IMR-90 (cell line): Measurements from ENCODE around the gene CEP41. TPM values are rescaled to one million over a fixed set of nuclear protein-coding genes. Genes with fewer than 3 reads are reported as not detected.

Experiments
- ATAC-seq: fragments of 200-7000 bp; cut with Tn5 transposase; 2 replicates; pipeline ENCODE4 v1.9.1; 2020; ENCODE audit warnings: low read depth, mild to moderate bottlenecking, moderate library complexity
- BruUV-seq: library from RNA; stranded (reverse); fragments of 400-500 nt; replicated peaks from 2 replicates; lab custom pipeline; 2021; lab: Mats Ljungman, UMichigan
- CTCF ChIA-PET: fragments of 300-600 bp; formaldehyde crosslinking; extraction: SDS; loops from one replicate; lab custom pipeline; 2021; ENCODE audit warnings: antibody characterized with exemption; lab: Yijun Ruan, JAX
- POLR2A ChIA-PET: fragments of 300-600 bp; sonication (Branson Sonifier 250); formaldehyde crosslinking; loops from one replicate; lab custom pipeline; 2022; ENCODE audit warnings: antibody characterized with exemption; ENCODE audit not compliant: unreplicated experiment; lab: Charles Lee
- DNase-seq: peaks from one replicate; pipeline ENCODE4 v3.0.0; 2013
- H2AFZ ChIP-seq: replicated peaks from 2 replicates; pipeline ENCODE3; 2013; ENCODE audit warnings: low read length, mild to moderate bottlenecking; ENCODE audit not compliant: poor library complexity
- H2AK5ac ChIP-seq: 2 replicates; pipeline ENCODE4 v1.6.1; 2013; ENCODE audit warnings: low read depth, low read length, inconsistent platforms
- H2AK9ac ChIP-seq: replicated peaks from 2 replicates; pipeline ENCODE3; 2013; ENCODE audit warnings: mild to moderate bottlenecking, low read depth, low read length, moderate library complexity; ENCODE audit not compliant: poor library complexity
- H2BK120ac ChIP-seq: 2 replicates; pipeline ENCODE4 v1.6.1; 2013; ENCODE audit warnings: low read depth, low read length, inconsistent platforms
- H2BK15ac ChIP-seq: 3 replicates; pipeline ENCODE4 v1.6.1; 2013; ENCODE audit warnings: low read depth, low read length, inconsistent platforms
- H2BK20ac ChIP-seq: 2 replicates; pipeline ENCODE4 v1.6.1; 2013; ENCODE audit warnings: low read depth, mild to moderate bottlenecking, inconsistent platforms, low read length, moderate library complexity
- H2BK5ac ChIP-seq: 2 replicates; pipeline ENCODE4 v1.6.1; 2013; ENCODE audit warnings: mild to moderate bottlenecking, low read depth, low read length, inconsistent platforms; ENCODE audit not compliant: poor library complexity, severe bottlenecking
- H3K14ac ChIP-seq: replicated peaks from 2 replicates; pipeline ENCODE4 v1.6.1; 2013; ENCODE audit warnings: low read depth, low read length, inconsistent platforms
- H3K18ac ChIP-seq: 2 replicates; pipeline ENCODE4 v1.6.1; 2013; ENCODE audit warnings: low read depth, low read length, control low read depth
- H3K23ac ChIP-seq: 2 replicates; pipeline ENCODE4 v1.6.1; 2013; ENCODE audit warnings: low read depth, low read length, inconsistent platforms
- H3K27ac ChIP-seq: 2 replicates; pipeline ENCODE4 v1.5.1; 2013; ENCODE audit warnings: mild to moderate bottlenecking, control low read depth, low read length; ENCODE audit not compliant: insufficient read depth
- H3K27me3 ChIP-seq: 2 replicates; pipeline ENCODE4 v1.6.1; 2013; ENCODE audit warnings: low read length; ENCODE audit not compliant: control insufficient read depth, insufficient read depth
- H3K36me3 ChIP-seq: 2 replicates; pipeline ENCODE4 v1.6.1; 2013; ENCODE audit warnings: low read length, mixed read lengths; ENCODE audit not compliant: control insufficient read depth, insufficient read depth
- H3K4ac ChIP-seq: 2 replicates; pipeline ENCODE4 v1.6.1; 2013; ENCODE audit warnings: low read depth, low read length, inconsistent platforms
- H3K4me1 ChIP-seq: 2 replicates; pipeline ENCODE4 v1.6.1; 2013; ENCODE audit warnings: low read length, mixed read lengths; ENCODE audit not compliant: control insufficient read depth, insufficient read depth
- H3K4me2 ChIP-seq: 2 replicates; pipeline ENCODE4 v1.6.1; 2013; ENCODE audit warnings: low read depth, mild to moderate bottlenecking, control low read depth, low read length, moderate library complexity
- H3K4me3 ChIP-seq: 2 replicates; pipeline ENCODE4 v1.5.1; 2013; ENCODE audit warnings: low read depth, mild to moderate bottlenecking, control low read depth, low read length, moderate library complexity; ENCODE audit not compliant: insufficient read depth
- H3K56ac ChIP-seq: 2 replicates; pipeline ENCODE4 v1.6.1; 2013; ENCODE audit warnings: low read length, inconsistent platforms; ENCODE audit not compliant: insufficient read depth; ENCODE audit errors: extremely low read depth
- H3K79me1 ChIP-seq, 2 experiments: 2 replicates each; pipeline ENCODE4 v1.6.1; 2013; ENCODE audit warnings: low read length in 2 of 2, inconsistent platforms in 1 of 2, low read depth in 1 of 2
- H3K9ac ChIP-seq: 2 replicates; pipeline ENCODE4 v1.6.1; 2013; ENCODE audit warnings: low read depth, low read length, control low read depth
- H3K9me1 ChIP-seq: 2 replicates; pipeline ENCODE4 v1.6.1; 2013; ENCODE audit warnings: low read length, inconsistent platforms; ENCODE audit not compliant: insufficient read depth
- H3K9me3 ChIP-seq: 2 replicates; pipeline ENCODE4 v1.6.1; 2013; ENCODE audit warnings: low read length; ENCODE audit not compliant: control insufficient read depth, insufficient read depth
- H4K20me1 ChIP-seq: 2 replicates; pipeline ENCODE4 v1.6.1; 2013; ENCODE audit warnings: low read length, inconsistent platforms; ENCODE audit not compliant: insufficient read depth
- H4K5ac ChIP-seq: 2 replicates; pipeline ENCODE4 v1.6.1; 2013; ENCODE audit warnings: mild to moderate bottlenecking, low read depth, low read length, control low read depth
- H4K8ac ChIP-seq, 2 experiments: 2 replicates each; pipeline ENCODE4 v1.6.1; 2013; ENCODE audit warnings: low read depth in 2 of 2, low read length in 2 of 2, control low read depth in 1 of 2, inconsistent platforms in 1 of 2
- H4K91ac ChIP-seq: 2 replicates; pipeline ENCODE4 v1.6.1; 2013; ENCODE audit warnings: low read depth, low read length, inconsistent platforms; ENCODE audit not compliant: insufficient read depth
- BHLHE40 ChIP-seq: fragments of 150-350 bp; IDR thresholded peaks from 2 replicates; pipeline ENCODE4 v1.6.1; 2016; ENCODE audit warnings: mild to moderate bottlenecking, low read depth, low read length
- CEBPB ChIP-seq: IDR thresholded peaks from 2 replicates; pipeline ENCODE4 v1.6.1; 2012; ENCODE audit warnings: low read depth, low read length, improper control_type of control experiment
- CHD1 ChIP-seq: IDR thresholded peaks from 2 replicates; pipeline ENCODE4 v1.6.1; 2012; ENCODE audit warnings: low read depth, low read length, improper control_type of control experiment
- ELK1 ChIP-seq: fragments of 150-350 bp; IDR thresholded peaks from 2 replicates; pipeline ENCODE4 v1.6.1; 2016; ENCODE audit warnings: low read depth, mild to moderate bottlenecking, low read length, moderate library complexity, borderline replicate concordance
- FOS ChIP-seq: fragments of 150-350 bp; IDR thresholded peaks from 2 replicates; pipeline ENCODE4 v1.6.1; 2016; ENCODE audit warnings: low read depth, low read length
- MAFK ChIP-seq: IDR thresholded peaks from 2 replicates; pipeline ENCODE4 v1.6.1; 2012; ENCODE audit warnings: low read depth, low read length, improper control_type of control experiment
- MAZ ChIP-seq: IDR thresholded peaks from 2 replicates; pipeline ENCODE4 v1.6.1; 2012; ENCODE audit warnings: low read depth, mild to moderate bottlenecking, low read length, improper control_type of control experiment, moderate library complexity, borderline replicate concordance
- MXI1 ChIP-seq: IDR thresholded peaks from 2 replicates; pipeline ENCODE4 v1.6.1; 2012; ENCODE audit warnings: low read depth, mild to moderate bottlenecking, low read length, moderate library complexity, borderline replicate concordance
- NFE2L2 ChIP-seq: fragments of 150-350 bp; IDR thresholded peaks from 2 replicates; pipeline ENCODE4 v1.6.1; 2016; ENCODE audit warnings: low read depth, mild to moderate bottlenecking, low read length
- POLR2A ChIP-seq: IDR thresholded peaks from 2 replicates; pipeline ENCODE4 v1.6.1; 2012; ENCODE audit warnings: mild to moderate bottlenecking, low read depth, low read length
- RAD21 ChIP-seq: IDR thresholded peaks from 2 replicates; pipeline ENCODE4 v1.6.1; 2012; ENCODE audit warnings: low read length, improper control_type of control experiment
- RCOR1 ChIP-seq: IDR thresholded peaks from 2 replicates; pipeline ENCODE4 v1.6.1; 2012; ENCODE audit warnings: mild to moderate bottlenecking, low read length, improper control_type of control experiment; ENCODE audit not compliant: insufficient replicate concordance
- RFX5 ChIP-seq: IDR thresholded peaks from 2 replicates; pipeline ENCODE4 v1.8.0; 2012; ENCODE audit warnings: low read depth, mild to moderate bottlenecking, low read length, moderate library complexity
- SMC3 ChIP-seq: fragments of 150-350 bp; IDR thresholded peaks from 2 replicates; pipeline ENCODE4 v1.6.1; 2016; ENCODE audit warnings: low read depth, mild to moderate bottlenecking, antibody characterized with exemption, low read length, moderate library complexity
- WGBS, 2 experiments: methylation state at CpG; one replicate each; pipeline versions ENCODE4 v1.1.5 to v1.1.7; 2013; ENCODE audit warnings: missing lambda C conversion rate in 2 of 2; ENCODE audit not compliant: insufficient read length in 1 of 2; ENCODE audit errors: extremely low coverage in 2 of 2; 5-methylcytosine and 5-hydroxymethylcytosine counted together
- dilution Hi-C: fragments of 300-500 bp; cut with HindIII; formaldehyde crosslinking; loops from one replicate; pipeline ENCODE4 v1.14.3; 2018; ENCODE audit warnings: low sequenced_read_pairs; ENCODE audit not compliant: unreplicated experiment
- in situ Hi-C: fragments of 300-500 bp; cut with MboI; formaldehyde crosslinking; loops from 3 replicates; pipeline ENCODE4 v1.14.3; 2019; ENCODE audit warnings: low sequenced_read_pairs, inconsistent platforms, mixed read lengths
- intact Hi-C: fragments of 100-400 bp; cut with micrococcal nuclease; formaldehyde crosslinking; loops from 2 replicates; pipeline ENCODE4 v1.10.0; 2022
- polyA plus RNA-seq, 3 experiments: library from polyadenylated mRNA; depleted of rRNA; stranded (reverse); fragments of >200 nt; gene quantifications; 2 replicates each; pipeline ENCODE4 v1.2.3, GENCODE V29; 2012; ENCODE audit warnings: low replicate concordance in 1 of 3
- total RNA-seq: library from RNA; depleted of rRNA; stranded (reverse); fragments of >200 nt; gene quantifications from 2 replicates; pipeline ENCODE4 v1.2.3, GENCODE V29; 2012
- TF ChIP-seq, protein P1 (sequence below): conservative IDR thresholded peaks from 2 replicates; pipeline ENCODE4 v1.5.1; 2012; ENCODE audit warnings: mild to moderate bottlenecking, low read depth, low read length, improper control_type of control experiment

The CEP41 gene
- total and polyA plus RNA-seq, 2 of the 4 experiments (the other 2 are of a cell fraction): 12.2 to 21.9 TPM

DNA sequence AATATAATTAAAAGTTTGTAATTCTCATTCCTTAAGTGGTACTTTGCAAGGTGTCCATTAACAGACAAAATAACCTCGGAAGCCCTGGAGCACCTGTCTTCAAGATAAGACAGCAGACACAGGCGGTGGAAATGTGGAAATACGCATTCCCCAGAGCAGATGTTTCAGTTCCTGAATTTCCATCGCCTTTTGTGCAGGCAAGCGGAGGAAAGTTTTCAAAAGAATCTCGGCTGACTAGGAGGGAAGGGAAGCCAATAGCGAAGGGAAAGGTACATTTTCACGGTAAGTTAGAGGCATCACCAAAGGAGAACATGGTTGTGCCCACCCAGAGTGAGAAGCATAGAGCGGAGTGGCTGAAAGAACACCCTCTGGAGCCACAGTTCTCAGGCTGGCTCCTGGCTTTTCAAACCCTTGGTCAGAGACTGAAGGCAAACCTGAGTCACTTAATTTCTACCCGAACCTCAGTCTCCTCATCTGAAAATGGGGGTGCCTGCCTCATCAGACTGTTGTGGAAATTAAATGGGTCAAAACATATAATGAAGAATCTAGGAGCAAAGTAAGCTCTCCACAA is 46.9 kb downstream of the CEP41 start:
- Histone ChIP-seq H3K56ac (no peak overlapping the region), H3K9me1 (peaks cover 3% of the 10 kb centered on the region; the same call in 1 of the 2 replicates), H3K36me3 (peaks cover 4% of the 10 kb centered on the region; the same call in 1 of the 2 replicates), H2BK5ac (no peak overlapping the region), H3K4me1 (peaks cover 5% of the 10 kb centered on the region; the same call in 1 of the 2 replicates), H2AFZ (no peak overlapping the region), H2BK120ac (peak overlapping the region; percentile 18; the same call in 1 of the 2 replicates), H2AK9ac (peak overlapping the region; percentile 12), H3K4ac (peak overlapping the region; percentile 20; the same call in 1 of the 2 replicates), H2BK20ac (peak overlapping the region; percentile 38; the same call in 1 of the 2 replicates), H4K91ac (no peak overlapping the region), H4K8ac (no peak overlapping the region), H3K27ac (no peak overlapping the region), H2BK15ac (no peak overlapping the region), H3K18ac (no peak overlapping the region), H3K9me3 (no peaks in the 10 kb centered on the region), H4K20me1 (no peaks in the 10 kb centered on the region), H3K9ac (no peak overlapping the region), H3K79me1 (no peaks in the 10 kb centered on the region), H3K14ac (no peak overlapping the region; the same call in 1 of the 2 replicates), H3K4me2 (no peak overlapping the region), H2AK5ac (0 out of 2 replicates have a peak overlapping the region, but pooled peaks have one; percentile 58), H3K27me3 (no peaks in the 10 kb centered on the region), H3K4me3 (no peak overlapping the region), H4K5ac (no peak overlapping the region), H3K23ac (no peak overlapping the region)
- WGBS, 2 experiments: 80% methylated on average over 3 of the region's 10 CpGs; no CpG with 5 or more reads in 1 of the 2 experiments
- no TSS peak for BruUV-seq
- dilution Hi-C loops: no loop called here
- intact Hi-C loops: loop anchor here (10.0 kb wide), 1 partner anchor 319 kb away; the partner anchor contains the start of gene KLHDC10
- CTCF ChIA-PET: no interaction called here
- TF ChIP-seq CEBPB (no peak), MAZ (no peak), MAFK (no peak), BHLHE40 (no peak), CHD1 (no peak), NFE2L2 (no peak), RAD21 (no peak), MXI1 (no peak), SMC3 (no peak), RCOR1 (no peak), POLR2A (no peak), ELK1 (no peak), RFX5 (no peak), FOS (no peak)
- TF ChIP-seq, protein P1, sequence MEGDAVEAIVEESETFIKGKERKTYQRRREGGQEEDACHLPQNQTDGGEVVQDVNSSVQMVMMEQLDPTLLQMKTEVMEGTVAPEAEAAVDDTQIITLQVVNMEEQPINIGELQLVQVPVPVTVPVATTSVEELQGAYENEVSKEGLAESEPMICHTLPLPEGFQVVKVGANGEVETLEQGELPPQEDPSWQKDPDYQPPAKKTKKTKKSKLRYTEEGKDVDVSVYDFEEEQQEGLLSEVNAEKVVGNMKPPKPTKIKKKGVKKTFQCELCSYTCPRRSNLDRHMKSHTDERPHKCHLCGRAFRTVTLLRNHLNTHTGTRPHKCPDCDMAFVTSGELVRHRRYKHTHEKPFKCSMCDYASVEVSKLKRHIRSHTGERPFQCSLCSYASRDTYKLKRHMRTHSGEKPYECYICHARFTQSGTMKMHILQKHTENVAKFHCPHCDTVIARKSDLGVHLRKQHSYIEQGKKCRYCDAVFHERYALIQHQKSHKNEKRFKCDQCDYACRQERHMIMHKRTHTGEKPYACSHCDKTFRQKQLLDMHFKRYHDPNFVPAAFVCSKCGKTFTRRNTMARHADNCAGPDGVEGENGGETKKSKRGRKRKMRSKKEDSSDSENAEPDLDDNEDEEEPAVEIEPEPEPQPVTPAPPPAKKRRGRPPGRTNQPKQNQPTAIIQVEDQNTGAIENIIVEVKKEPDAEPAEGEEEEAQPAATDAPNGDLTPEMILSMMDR: no peak
- POLR2A ChIA-PET: no interaction called here
- DNase-seq: no peak
- no peak for ATAC-seq
- in situ Hi-C loops: no loop called here
